Hindlimb muscle (tissue), 1 donor: ENCODE measurements around the gene DNHD1. TPM values are rescaled to one million over a fixed set of nuclear protein-coding genes. Genes with fewer than 3 reads are reported as not detected.
"Not testable (repeated sequence)": the region's sequence is repeated elsewhere in the genome, so short reads cannot be mapped to it uniquely, and the experiment has no call there.

Source experiments
- DNase-seq: peaks from one replicate; pipeline ENCODE4 v3.0.0-alpha.2; 2013
- polyA plus RNA-seq: library from polyadenylated mRNA; unstranded; fragments of 120-200 nt; gene quantifications from one replicate; pipeline ENCODE4 v1.2.1, GENCODE V29; 2013; ENCODE audit not compliant: insufficient read length

Gene DNHD1
- polyA plus RNA-seq, 1 donor: 8.8 TPM

DNA sequence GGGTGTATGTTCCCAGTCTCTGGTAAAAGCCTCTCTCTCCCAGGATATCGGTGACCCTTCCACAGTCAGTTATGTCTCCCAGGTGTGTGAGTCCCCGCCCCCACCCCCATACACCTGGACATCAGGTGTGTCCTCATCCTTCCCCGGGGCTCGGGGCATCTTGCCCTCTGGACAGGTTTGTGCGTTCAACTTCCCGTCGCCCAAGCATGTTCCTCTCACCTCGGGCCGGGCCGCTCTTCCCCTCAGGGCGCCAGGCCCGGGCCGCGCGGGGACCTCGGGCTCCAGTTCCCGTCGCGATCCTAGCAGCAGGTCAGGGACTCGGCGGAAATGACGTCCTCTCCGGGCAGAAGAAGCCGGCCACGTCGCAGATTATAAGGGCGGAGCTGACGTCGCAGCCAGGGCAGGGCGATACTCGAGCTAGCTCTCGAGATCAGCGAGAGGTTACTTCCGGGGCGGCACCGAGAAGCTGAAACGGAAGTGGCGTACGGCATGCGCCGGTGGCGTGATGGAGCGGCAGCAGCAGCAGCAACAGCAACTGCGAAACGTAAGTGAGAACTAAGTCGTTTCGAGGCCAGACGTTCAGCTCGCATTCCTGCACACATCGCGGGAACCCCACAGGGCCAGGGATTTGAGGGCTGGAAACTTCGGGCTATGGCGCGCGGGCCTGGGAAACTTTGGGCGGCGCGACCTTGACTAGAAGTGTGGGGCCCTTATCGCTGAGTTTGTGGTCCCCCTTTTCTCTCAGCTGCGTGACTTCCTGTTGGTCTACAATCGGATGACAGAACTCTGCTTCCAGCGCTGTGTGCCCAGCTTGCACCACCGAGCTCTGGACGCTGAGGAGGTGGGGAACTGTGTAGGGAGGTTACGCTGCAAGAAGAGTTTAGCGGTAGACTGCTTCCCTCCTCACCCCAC lies 15.8 kb upstream of the DNHD1 start, which contains the start of the genes ARFIP2 and TIMM10B:
Gene ARFIP2, minus strand, starts transcription at position 320 of the 912 bp plus-strand sequence. CDS start 910 bp downstream, outside the sequence.
Gene TIMM10B, plus strand, starts transcription at position 490 of the 912 bp plus-strand sequence. Its CDS starts 16 bp downstream, at position 506.
- DNase-seq: peak; percentile 99

DNA sequence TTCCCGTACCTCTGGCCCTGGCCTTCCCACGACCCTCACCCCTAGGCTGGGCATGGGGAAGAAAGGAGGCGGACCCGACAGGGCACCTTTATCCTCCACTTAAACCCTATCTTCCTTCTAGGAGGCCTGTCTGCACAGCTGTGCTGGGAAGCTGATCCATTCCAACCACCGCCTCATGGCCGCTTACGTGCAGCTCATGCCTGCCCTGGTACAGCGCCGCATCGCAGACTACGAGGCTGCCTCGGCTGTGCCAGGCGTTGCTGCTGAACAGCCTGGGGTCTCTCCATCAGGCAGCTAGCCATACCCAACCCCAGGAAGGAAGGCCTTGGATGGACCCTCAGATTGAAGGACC lies 15.2 kb upstream of the DNHD1 start:
- no peak for DNase-seq

DNA sequence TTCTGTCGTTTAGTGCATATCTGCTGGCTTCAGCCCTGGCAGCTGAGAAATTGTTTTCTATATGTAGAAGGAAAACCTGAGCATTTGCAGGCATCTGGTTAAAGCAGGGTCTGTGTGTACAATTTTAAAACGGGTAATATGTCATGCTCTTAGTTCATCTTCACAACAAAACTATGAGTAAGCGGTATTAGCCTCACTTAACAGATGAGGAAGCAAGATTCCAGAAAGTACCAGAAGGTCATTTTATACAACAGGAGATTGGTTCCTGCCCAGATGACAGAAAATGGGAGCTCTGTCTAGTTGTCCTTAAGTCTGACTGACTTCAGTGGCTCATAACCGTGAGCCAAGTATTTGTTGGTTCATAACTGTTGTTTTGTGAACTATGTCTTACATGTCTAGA lies 14.6 kb upstream of the DNHD1 start:
- no peak for DNase-seq

DNA sequence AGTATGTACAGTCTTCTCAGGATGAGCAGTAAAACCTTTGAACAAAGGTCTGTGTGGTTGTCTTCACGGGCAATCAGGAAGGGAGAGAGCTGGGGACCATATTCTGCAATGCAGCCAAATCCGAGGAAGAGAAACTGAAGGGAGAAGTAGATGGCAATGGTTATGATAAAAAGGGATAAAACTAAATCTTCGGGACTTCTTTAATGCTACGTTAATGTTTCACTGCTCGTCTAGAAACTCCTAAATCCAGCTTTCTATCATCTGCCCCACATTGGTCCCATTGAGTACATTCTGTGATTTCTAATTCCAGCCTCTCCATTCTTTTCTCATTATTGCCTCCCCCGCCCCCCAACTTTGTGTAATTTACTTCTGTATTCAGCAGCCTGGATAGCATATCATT lies 14.1 kb upstream of the DNHD1 start:
- no peak for DNase-seq

DNA sequence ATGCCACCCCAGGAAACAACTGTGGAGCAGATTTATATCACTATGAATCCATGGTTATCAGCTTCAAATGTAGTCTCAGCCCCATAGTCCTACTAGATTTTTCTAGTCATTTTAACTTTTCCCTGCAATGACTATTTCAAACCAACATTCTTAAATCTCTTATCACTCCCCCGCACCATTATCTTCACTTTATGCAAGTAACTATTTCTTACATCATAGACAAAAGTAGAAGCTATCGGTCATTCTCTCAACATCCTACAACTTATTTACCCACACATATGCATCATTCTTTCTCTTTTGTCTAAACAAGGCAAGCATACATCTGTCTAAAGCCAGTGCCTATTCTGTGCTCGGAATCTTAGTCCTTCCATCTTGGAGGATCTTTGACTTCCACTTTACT lies 11.4 kb upstream of the DNHD1 start:
- no peak for DNase-seq

DNA sequence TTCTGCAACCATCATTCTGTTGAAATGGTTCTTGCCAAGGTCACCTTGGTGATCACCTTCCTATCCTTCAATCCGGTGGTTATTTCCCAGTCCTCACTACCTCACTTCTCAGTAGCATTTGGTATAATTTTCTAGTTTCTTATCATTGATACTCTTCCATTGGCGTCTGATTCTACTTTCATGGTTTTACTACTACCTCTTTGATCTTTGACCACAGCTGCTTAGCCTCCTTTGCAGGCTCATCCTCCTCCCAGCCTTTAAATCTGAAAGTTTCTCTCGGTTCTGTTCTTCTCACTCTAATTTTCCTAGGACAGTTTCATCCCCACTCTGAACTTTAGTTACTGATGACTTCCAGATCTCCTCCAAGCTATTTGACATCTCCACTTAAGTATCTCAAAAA lies 10.8 kb upstream of the DNHD1 start:
- DNase-seq: no peak

DNA sequence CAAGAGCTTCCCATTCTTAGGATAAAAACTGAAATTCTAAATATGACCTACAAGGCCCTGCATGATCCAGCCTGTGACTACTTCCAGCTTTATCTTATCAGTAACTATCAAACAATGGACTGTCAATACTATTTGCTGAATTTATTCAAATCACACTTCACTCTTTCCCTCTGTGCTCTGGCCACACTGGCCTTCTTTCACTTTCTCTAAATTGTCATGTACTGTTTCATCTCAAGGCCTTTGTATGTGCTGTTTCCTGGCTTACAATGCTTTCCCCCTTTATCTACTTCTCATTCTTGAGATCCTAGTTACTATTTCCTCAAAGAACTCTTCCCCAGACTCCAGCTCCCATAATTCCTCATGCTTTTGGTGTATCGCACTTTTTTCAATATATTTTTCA lies 10.1 kb upstream of the DNHD1 start:
- no peak for DNase-seq

DNA sequence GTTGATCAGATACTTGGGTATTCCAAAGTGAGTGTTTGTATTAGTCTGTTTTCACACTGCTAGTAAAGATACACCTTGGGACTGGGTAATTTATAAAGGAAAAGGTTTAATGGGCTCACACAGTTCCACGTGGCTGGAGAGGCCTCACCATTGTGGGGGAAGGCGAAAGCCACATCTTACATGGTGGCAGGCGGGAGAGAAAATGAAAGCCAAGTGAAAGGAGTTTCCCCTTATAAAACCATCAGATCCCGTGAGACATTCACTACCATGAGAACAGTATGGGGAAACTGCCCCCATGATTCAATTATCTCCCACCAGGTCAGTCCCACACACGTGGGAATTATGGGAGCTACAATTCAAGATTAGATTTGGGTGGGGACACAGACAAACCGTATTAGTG lies 8.7 kb upstream of the DNHD1 start:
- no peak for DNase-seq

DNA sequence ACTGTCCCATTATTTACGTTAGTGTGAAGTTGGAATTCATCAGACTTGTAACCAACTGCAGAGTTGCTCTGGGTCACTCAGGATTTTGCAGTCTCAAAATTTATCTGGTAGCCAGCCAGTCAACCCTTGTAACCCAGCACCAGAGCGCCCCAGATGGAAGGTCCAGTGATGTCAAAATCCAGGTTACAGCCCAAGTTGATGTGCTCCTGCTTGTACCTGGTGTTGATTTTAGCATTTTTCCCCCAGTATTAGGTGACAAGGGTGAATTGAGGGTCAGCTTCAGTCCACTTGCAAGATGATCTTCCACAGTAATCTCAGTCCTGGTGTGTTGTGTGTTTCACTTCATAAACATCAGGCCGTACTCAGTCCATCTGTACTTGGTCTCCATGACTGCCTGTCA lies 8.3 kb upstream of the DNHD1 start:
- no peak for DNase-seq

DNA sequence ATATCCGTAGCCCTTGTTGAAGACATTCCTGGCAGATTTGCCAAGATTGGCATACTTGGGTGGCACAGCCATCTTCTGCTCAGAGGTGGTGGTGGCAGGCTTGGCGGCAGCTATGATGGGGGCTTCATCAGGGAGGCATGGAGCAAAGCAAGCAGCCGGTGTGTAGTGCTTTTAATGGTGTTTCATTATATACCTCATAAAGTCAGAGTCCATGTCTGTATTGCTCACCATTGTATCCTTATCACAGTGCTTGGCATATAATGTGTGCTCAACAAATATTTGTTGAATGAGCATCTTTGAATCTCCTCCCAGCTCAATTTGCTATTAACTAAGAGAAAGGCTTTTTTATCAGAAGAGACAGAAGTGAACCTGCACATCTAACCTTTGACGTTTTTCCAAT lies 7.8 kb upstream of the DNHD1 start:
- DNase-seq: no peak

DNA sequence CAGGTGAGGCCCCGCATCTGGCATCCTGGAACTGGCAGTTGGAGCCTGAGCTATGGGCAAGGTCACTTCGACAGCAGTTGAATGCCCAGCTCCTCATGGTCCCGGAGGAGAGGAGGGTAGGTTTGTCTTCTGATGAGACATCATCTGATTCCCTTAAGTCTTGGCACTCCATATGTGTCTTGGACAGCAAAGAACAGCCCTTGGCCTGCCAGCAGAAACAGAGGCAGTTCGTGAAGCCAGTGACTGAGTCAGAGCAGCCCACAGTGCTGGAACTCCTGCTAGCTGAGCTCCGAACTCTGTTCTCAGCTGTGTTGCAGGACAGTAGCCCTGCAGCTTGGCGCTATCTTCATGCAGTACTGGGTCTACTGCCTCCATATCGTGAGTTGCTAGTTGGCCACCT lies 1.0 kb downstream of the DNHD1 start:
- no peak for DNase-seq

DNA sequence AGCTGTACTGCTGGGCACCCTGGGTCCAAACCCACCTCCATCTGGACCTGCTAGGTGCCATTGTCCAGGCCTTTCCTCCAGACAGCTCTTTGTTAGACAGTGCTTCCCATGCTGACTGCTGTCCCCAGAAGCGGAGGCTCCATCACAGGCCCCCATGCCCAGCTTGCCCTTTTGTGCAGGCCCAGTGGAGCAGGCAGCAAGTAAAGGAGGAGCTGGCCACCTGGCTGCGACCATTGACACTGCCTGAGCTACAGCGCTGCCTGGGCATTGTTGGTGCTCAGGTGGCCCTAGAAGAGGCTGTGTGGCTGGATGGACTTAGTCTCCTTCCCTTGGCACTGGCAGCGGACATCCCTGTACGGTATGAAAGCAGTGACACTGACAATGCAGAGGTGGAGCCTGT lies 1.5 kb downstream of the DNHD1 start:
- no peak for DNase-seq

DNA sequence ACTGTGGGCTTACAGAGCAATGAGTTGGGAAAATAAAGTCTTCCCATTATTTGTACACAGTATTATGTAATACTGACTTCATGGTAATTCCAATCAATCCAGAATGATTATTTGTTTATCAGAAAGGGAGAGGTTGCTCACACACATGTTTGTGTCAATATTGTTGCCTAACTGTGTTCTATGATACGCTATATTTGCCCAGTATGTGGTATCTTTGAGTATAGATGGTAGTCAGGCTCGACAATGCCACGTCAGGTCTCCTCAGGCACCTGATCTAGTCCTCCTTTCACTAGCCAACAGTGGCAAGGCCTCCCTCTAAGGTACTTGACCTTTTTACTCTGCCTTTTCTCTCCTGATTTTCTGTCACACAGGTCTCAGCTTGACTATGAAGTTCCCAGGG lies 5.3 kb downstream of the DNHD1 start:
- DNase-seq: no peak

DNA sequence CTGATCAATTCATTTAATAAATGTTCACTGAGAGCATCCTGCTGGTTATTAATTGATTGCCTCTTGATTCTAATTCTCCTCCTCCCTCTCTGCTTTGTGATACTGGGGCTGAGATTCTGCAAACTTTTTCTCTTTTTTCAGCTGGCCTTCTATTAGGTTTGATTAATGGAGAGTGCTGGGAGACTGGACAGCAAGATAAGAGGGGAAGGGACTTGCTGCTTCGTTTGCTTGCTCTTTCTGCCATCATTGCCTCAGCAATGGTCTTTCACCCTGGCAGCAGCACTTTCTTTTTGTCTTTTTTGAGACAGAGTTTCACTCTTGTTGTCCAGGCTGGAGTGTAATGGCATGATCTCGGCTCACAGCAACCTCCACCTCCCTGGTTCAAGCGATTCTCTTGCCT lies 7.1 kb downstream of the DNHD1 start:
- no peak for DNase-seq

DNA sequence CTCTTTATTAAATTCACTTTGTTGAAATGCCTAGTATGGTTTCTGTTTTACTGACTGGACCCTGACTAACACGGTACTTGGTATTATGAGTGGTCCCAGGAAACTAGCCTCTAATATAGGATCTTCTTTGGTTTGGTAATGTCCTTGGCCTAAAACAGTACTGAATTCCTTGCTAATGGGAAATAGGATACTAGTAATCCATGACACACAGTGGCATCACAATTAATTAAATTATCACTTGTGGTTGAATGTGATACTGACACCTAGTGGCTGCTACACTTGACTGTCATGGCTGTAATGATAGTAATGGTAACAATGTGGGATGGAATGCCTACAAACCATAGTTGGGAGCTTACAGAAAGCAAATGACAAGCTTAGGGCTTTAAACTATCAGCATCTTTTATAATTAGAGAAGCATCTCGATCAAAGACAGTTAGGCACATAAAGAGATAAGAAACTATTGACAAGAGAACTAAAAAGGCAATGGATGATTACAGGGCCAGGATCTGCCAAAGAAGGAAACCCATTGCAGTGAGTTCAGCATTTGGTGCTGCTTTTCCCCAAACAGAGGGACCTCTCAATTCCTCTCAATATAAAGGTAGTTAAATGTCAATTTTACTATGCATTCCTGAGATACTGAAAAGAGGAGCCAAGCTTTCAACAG lies 8.6 kb downstream of the DNHD1 start:
- no peak for DNase-seq

DNA sequence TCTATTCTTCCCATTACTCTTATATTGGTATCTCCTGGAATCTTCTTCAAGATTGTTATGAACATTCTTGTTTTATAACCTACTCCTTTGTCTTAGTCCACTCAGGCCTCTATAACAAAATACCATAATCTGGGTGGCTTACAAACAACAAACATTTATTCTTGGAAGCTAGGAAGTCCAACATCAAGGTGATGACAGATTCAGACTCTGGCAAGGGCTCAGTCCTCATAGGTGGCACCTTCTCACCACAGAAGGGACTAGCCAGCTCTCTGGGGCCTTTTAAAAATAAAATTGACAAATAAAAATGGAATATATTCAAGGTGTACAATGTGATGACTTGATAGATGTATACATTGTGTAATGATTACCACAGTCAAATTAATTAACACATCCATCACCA lies 19.8 kb downstream of the DNHD1 start:
- no peak for DNase-seq

DNA sequence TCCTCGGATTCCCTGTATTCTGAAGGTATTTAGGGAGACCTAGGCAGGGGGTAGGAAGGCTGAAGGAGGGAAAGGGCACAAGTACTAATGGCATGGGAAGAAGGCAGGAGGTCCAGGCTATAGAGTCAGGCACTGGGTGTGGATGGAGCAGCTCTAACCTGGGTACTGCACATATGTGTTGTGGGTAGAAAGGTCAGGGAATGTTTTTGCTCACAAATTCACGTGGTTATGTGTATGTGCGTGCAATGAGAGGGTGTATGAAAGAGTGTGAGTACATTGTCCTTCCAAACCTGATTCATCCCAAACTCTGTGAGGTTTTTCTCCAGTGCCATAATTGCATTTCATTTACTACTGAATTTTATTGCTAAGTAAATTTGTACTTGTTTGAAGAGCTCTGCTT lies 23.2 kb downstream of the DNHD1 start:
- DNase-seq: no peak

DNA sequence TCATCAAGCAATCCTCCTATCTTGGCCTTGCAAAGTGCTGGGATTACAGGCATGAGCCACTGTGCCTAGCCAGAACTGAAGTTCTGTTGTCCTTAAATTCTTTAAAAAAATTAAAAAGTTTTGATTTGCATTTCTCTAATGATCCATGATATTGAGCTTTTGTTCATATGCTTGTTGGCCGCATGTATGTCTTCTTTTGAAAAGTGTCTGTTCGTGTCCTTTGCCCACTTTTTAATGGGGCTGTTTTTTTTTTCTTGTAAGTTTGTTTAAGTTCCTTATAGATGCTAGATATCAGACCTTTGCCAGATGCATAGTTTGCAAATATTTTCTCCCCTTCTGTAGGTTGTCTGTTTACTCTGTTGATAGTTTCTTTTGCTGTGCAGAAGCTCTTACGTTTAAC lies 24.9 kb downstream of the DNHD1 start:
- DNase-seq: not testable (repeated sequence)

DNA sequence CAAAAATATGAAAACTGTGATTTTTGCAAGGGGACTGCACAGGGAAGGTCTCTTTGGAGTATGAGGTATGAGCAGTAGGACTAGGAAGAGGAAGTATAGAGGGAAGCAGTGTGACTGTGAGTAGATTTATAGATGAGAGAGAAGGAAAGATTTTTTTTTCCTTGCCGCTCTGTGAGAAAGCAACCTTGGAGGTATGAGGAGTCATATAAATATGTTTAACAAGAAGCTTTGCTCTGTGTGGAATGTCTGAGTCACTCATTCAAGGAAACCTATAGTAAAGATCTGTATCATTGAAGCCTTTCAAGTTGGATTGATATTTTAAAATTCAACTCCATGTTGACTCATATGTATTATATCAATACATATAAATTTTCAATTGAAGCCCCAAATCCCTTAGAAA lies 26.2 kb downstream of the DNHD1 start:
- DNase-seq: no peak

DNA sequence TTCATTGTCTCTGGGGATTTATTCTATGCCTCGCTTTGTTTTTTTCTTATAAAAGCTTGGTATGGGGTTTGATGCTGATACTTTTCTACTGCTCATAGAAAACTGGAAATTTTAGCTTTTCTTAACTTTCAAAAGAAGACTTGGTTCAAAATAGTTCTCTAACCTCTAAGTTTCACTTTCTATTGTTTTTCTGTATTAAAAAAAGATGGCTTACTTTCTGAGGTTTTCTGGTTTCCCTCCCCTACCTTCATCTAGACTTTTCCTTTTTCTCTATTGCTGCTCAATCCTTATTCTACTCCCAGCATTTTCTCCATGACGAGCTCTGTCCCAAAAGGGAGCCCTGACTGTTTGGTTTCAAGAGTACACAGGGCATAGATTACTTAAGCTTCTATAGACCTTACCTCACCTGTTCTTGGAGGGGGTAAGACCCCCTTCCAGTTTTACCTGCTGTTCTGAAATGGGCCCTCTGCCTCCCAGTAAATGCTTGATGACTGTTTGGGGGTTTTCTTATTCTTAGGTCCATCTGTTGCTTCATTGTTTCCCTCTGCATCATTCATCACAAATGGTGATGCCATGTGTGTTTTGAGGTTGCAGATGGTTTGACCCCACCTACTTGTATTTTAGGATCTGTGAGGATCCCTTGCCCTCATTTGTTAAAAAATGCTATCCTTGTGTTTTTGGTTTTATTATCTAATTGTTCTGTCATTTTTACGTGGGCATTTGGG lies 29.5 kb downstream of the DNHD1 start:
- no peak for DNase-seq

DNA sequence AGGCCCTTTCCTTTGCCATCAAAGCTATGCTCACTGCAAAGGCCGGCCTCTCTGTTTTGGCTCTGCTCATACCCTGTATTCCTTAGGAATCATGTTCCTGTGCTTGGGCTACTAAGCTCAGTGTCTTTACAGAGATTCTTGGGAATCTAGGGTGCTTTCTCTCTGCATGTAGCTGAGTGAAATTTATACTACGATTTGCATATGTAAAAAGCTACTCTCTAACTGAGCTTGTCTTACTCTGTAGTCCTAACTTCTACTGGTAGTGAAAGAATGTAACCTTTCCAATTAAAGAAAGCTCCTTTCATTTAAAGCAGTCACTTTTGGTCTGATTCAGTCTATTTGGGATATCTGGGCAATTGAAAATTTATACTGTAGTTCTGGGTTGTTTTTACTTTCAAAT lies 32.2 kb downstream of the DNHD1 start:
- no peak for DNase-seq

DNA sequence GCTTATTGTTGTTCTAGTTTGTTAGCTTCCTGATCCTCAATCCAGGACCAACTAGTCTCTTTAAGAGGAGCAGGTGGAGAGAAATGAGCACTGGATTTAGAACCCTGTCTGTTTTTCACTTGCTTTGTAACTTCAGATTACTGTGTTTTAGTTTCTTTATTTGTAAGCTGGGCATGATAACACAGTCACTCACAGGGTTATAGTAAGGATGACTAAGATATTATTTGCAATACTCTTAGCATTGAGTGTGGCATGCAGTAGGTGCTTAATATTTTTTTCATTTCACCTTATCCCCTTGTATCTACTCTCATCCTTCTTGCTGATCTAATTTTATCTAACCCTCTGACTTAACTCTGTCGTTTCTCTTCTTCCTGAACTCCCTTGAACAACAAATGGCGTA lies 33.8 kb downstream of the DNHD1 start:
- DNase-seq: no peak

DNA sequence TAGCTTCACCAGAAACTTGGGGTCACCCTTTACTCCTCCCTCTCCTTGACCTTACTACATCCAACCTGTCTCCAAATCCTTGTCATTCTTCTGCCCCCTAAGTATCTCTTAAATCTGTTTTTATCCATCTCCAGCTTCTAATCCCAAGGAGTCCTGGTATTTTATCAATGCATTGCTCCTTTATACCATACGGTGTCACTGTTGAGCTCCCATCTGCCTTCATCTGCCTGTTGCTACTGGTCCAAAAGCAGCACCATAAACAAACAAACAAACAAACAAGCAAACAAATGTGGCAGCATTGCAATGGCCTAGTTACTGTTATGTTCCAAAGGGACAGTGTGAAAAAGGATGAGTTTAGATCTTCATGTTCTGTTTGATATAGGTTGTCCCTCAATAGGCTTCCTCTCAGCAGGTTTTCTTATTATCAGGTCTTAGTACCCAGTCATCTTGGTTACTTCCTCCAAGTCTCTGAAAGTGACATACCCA lies 34.2 kb downstream of the DNHD1 start:
- peak; percentile 63 for DNase-seq
